ENCODE data around the gene ARHGEF7. TPM values are rescaled to one million over a fixed set of nuclear protein-coding genes. Genes with fewer than 3 reads are reported as not detected.

The ARHGEF7 gene
- total RNA-seq, 1 donor from 2014 or later, result 56.2 TPM

GRCh38 chr13:111099290-111099689, 15.8 kb upstream of the ARHGEF7 start:
- intact Hi-C loops (cut with micrococcal nuclease), result no loop called here
- ATAC-seq (no peak), DNase-seq (no peak)

- DNase-seq (no peak), ATAC-seq (no peak)
- intact Hi-C loops (cut with micrococcal nuclease), result no loop called here
Measured at GRCh38 chr13:111110054-111110453, 5.1 kb upstream of the ARHGEF7 start.

GRCh38 chr13:111111376-111111937, 3.7 kb upstream of the ARHGEF7 start:
- ATAC-seq (no peak), DNase-seq (no peak)
- intact Hi-C loops (cut with micrococcal nuclease), result no loop called here

- DNase-seq, result no peak
- intact Hi-C loops (cut with micrococcal nuclease), result no loop called here
- no peak for ATAC-seq
Measured at GRCh38 chr13:111112196-111112595, 2.9 kb upstream of the ARHGEF7 start.

DNA sequence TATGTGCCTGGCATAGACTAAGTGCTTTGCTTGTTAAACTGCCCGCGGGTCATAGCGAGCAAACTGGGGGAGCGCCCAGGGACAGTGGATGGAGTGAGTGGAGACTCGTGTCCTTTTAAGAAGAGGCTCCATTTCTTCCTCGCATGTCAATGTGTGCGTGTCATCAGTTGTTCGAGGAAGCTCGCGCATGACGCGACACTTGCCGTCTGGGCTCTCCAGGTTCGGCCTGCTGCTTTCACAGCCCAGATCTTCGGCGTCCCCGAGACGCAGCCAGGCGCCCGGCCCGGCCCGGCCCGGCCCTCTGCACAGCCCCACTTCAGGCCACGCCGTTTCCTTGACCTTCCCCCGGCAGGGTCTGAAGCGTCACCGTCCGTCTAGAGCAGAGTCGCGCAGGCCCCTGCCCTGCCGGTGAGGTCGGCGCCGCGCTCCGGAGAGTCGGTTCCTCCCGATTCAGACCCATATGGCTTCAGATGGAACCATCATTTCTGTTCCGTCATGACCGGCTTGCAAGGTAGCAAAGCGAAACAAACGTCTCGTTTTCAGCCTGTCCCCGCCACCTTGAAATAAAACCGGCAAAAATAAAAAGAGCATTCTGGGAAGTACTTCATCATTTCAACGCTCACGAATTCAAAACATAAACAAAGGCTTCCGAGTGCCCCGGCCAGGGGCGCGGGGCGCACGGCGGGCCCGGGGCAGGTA, 599 bp upstream of the ARHGEF7 start:
- ATAC-seq, result peak; percentile 77
- peak; percentile 73 for DNase-seq
- intact Hi-C loops (cut with micrococcal nuclease), result no loop called here

DNA sequence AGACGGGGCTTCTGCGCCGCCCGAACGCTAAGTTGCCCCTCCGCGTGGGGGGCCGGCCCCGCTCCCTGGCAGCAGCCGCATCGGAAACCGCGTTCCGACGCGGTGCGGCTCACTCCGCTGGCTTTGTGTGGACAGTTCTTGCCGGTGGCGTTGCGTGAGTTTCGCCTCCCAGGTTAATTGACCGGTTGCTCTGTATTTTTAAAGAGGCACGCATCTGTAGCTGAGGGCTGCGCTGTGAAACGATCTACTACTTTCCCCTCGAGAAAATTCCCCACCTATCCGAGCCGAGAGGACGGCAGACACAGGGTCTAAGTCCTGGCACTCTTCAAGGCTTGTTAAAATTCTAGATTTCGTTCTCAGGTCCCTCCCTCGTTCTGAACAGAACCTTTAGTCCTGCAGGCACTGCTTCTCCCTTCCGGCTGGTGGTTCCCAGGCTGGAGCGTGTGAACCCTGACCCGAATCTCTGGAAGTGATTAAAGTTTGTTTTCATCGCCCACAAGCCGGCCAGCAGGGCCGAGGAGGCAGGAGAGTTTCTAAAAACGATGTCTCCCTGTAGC, 933 bp downstream of the ARHGEF7 start:
- DNase-seq (peak; percentile 74), ATAC-seq (peak; percentile 81)
- intact Hi-C loops (cut with micrococcal nuclease), result no loop called here

GRCh38 chr13:111116856-111117255, 1.7 kb downstream of the ARHGEF7 start:
- no peak for DNase-seq
- ATAC-seq, result no peak
- intact Hi-C loops (cut with micrococcal nuclease), result no loop called here

GRCh38 chr13:111117289-111117688, 2.2 kb downstream of the ARHGEF7 start:
- DNase-seq (no peak), ATAC-seq (no peak)
- intact Hi-C loops (cut with micrococcal nuclease), result no loop called here

DNA sequence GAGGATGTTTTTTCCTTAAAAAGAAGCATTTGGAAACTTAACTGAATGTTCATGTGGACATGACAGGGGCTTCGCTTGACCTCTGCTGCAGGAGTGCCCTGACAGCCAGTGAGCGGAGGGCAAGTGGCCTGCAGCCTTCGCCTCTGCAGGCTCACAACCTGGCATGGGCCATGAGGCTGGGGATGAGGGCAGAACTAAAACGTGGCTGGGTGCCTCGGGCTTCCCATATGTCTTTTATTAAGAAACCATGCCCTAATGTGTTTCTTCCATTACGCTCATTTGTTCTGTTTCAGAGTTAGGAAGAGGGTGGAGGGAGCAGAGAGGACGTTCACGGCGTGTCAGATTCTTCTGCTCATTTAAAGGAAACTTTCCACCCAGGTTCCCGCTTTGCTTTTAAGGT, 2.9 kb downstream of the ARHGEF7 start:
- ATAC-seq, result no peak
- intact Hi-C loops (cut with micrococcal nuclease), result no loop called here
- no peak for DNase-seq

DNA sequence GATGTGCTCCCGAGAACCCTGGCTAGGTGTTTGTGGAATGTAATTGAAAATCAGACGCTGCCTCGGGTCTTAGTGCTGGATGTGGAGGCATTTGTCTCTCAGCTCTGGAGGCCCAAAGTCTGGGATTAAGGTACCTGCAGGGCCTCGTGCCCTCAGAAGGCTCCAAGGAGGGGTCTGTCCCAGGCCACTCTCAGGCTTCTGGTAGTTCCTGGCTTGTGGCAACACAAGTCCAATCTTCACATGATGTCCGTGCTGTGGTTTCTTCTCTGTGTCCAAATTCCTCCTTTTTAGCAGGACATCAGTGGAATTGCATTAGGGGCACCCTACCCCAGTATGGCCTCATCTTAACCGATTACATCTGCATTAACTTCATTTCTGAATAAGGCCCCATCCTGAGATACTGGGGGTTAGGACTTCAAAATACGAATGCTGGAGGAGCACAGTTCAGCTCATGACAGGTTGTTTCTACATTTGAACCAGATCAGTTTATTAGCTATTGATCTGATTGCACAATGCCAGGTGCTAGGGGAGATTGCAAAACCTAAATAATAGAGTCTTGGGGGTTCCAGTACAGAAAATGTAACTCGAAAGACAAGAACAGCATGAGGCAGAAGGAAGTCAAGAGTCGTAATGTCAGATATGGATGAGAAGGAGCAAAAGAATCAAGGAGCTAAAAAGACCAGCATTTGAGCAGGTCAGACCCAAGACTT, 3.9 kb downstream of the ARHGEF7 start:
- DNase-seq (no peak), ATAC-seq (no peak)
- intact Hi-C loops (cut with micrococcal nuclease), result no loop called here

DNA sequence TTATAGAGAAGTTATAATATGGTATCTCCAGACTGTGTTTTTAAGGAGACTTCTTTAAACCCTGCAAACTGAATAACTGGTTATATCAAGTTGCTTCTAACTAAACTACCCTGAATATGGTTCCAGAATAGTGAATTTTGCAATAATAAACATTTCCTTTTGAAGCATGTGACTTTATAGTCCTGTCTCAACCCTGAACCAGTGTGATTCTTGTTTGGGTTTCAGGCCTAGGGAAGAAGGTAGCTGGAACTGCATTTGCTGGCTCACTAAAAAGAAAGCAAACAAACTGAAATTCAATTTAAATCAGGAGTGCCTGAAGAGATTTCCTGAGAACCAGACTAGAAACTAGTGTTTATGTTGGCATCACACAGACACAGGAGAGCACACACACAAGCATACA, 4.9 kb downstream of the ARHGEF7 start:
- DNase-seq (no peak), ATAC-seq (no peak)
- intact Hi-C loops (cut with micrococcal nuclease), result no loop called here

GRCh38 chr13:111120422-111120821, 5.3 kb downstream of the ARHGEF7 start:
- DNase-seq (no peak), ATAC-seq (no peak)
- intact Hi-C loops (cut with micrococcal nuclease), result no loop called here

DNA sequence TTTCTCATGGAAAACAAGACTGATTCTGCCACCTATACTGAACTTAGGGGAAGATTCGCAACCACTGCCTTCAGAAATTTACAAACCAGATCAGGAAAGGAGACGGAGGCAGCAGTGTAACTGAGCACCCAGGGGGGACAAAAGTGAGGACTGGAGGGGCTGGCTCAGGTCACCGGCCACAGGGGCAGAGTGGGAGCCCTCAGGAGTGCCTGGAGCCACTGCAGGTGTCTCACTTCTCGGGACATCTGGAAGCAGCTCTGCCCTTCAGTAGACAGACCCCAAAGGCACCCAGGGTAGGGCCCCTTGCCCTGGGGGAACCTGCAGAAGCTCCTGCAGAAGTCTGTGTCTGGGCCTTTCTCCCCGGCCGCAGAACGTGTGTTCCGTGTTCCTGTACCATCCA, 5.8 kb downstream of the ARHGEF7 start:
- DNase-seq (no peak), ATAC-seq (no peak)
- intact Hi-C loops (cut with micrococcal nuclease), result no loop called here

DNA sequence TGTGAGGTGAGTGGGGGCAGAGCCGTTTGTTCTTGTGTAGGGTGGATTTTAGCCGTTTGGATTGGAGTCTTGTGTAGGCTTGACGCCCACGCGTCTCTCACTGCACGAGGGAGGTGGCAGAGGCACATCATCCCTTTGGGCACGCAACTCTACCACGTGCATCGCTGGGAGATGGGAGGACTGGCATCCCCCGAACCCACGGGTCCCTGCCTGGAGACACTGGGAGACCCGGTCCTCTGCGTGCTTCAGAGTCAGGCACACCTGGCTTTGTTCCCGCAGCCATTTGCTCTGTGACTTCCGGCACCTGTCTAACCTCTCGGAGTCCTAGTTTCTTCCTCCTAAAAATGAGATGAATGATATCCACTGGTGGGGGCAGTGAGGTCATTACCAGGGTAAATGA, 6.4 kb downstream of the ARHGEF7 start:
- ATAC-seq, result no peak
- intact Hi-C loops (cut with micrococcal nuclease), result no loop called here
- no peak for DNase-seq

DNA sequence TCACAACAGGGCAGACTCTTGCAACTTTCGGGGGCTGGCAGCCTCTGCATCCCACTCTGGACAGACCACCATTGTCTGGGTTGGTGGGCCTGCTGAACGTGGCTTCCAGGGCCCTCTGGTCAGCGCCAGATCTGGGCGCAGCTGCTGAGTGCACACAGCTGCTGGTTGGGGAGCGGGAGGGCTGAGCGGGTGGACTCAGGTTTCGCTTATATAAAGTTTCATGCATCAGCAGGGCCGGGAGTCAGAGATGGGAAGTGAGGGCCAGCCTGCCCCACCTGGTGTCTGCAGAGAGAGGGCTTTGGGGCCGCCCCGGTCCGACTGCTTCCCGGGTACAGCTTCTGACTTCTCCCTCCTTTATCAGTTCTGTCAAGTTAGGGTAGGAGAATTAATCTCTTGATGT, 6.9 kb downstream of the ARHGEF7 start:
- no peak for DNase-seq
- intact Hi-C loops (cut with micrococcal nuclease), result no loop called here
- ATAC-seq, result no peak

GRCh38 chr13:111122631-111123030, 7.5 kb downstream of the ARHGEF7 start:
- ATAC-seq (no peak), DNase-seq (no peak)
- intact Hi-C loops (cut with micrococcal nuclease), result no loop called here

- DNase-seq (no peak), ATAC-seq (no peak)
- intact Hi-C loops (cut with micrococcal nuclease), result no loop called here
Measured at GRCh38 chr13:111123221-111123620, 8.1 kb downstream of the ARHGEF7 start.

GRCh38 chr13:111123649-111124048, 8.5 kb downstream of the ARHGEF7 start:
- ATAC-seq (no peak), DNase-seq (no peak)
- intact Hi-C loops (cut with micrococcal nuclease), result no loop called here

GRCh38 chr13:111126509-111126908, 11.4 kb downstream of the ARHGEF7 start:
- ATAC-seq (no peak), DNase-seq (no peak)
- intact Hi-C loops (cut with micrococcal nuclease), result no loop called here

GRCh38 chr13:111129465-111130115, 14.5 kb downstream of the ARHGEF7 start:
- no peak for ATAC-seq

More at GRCh38 chr13:111129465-111130115, 14.5 kb downstream of the ARHGEF7 start:
- DNase-seq, result no peak
- intact Hi-C loops (cut with micrococcal nuclease), result no loop called here

Data from left ventricle myocardium superior (tissue), 1 donor.